HEK293 (cell line): ENCODE measurements around the gene FAM89B.

Experiments
- KLF7 ChIP-seq: fragments of 450-650 bp; formaldehyde crosslinking; IDR thresholded peaks from 2 replicates; pipeline ENCODE4 v1.5.1; 2016; ENCODE audit warnings: missing biosample characterization, missing genetic modification characterization, borderline replicate concordance
- OVOL3 ChIP-seq: fragments of 450-650 bp; formaldehyde crosslinking; IDR thresholded peaks from 2 replicates; pipeline ENCODE4 v1.5.1; 2016; ENCODE audit warnings: missing biosample characterization, missing genetic modification characterization
- PRDM2 ChIP-seq: fragments of 450-650 bp; formaldehyde crosslinking; IDR thresholded peaks from 2 replicates; pipeline ENCODE4 v1.5.1; 2016; ENCODE audit warnings: missing biosample characterization, missing genetic modification characterization, borderline replicate concordance
- SCRT1 ChIP-seq: fragments of 450-650 bp; formaldehyde crosslinking; IDR thresholded peaks from 2 replicates; pipeline ENCODE4 v1.5.1; 2016; ENCODE audit warnings: missing biosample characterization, missing genetic modification characterization, borderline replicate concordance
- SCRT2 ChIP-seq: fragments of 450-650 bp; formaldehyde crosslinking; IDR thresholded peaks from 2 replicates; pipeline ENCODE4 v1.5.1; 2016; ENCODE audit warnings: missing biosample characterization, missing genetic modification characterization
- ZBTB48 ChIP-seq: fragments of 450-650 bp; formaldehyde crosslinking; IDR thresholded peaks from 2 replicates; pipeline ENCODE4 v1.5.1; 2016; ENCODE audit warnings: missing biosample characterization, missing genetic modification characterization
- ZFP37 ChIP-seq: fragments of 450-650 bp; formaldehyde crosslinking; IDR thresholded peaks from 2 replicates; pipeline ENCODE4 v1.5.1; 2016; ENCODE audit warnings: missing biosample characterization, missing genetic modification characterization
- ZNF169 ChIP-seq: fragments of 450-650 bp; formaldehyde crosslinking; IDR thresholded peaks from 2 replicates; pipeline ENCODE4 v1.5.1; 2016; ENCODE audit warnings: missing biosample characterization, missing genetic modification characterization
- ZNF274 ChIP-seq, 2 experiments: fragments of 200-500 bp in 1 of 2; fragments of 450-650 bp in 1 of 2; sonication (Bioruptor generic) in 1 of 2; formaldehyde crosslinking in 1 of 2; IDR thresholded peaks; 2 replicates each; pipeline versions ENCODE4 v1.5.1 to v1.6.1; 2014 to 2016; ENCODE audit warnings: borderline replicate concordance in 1 of 2, inconsistent platforms in 1 of 2, low read length in 1 of 2, missing biosample characterization in 1 of 2, missing genetic modification characterization in 1 of 2
- ZNF280D ChIP-seq: fragments of 450-650 bp; formaldehyde crosslinking; IDR thresholded peaks from 2 replicates; pipeline ENCODE4 v1.5.1; 2016; ENCODE audit warnings: missing biosample characterization, missing genetic modification characterization
- ZNF302 ChIP-seq: fragments of 450-650 bp; formaldehyde crosslinking; IDR thresholded peaks from 2 replicates; pipeline ENCODE4 v1.5.1; 2016; ENCODE audit warnings: missing biosample characterization, missing genetic modification characterization, low read depth
- ZNF324 ChIP-seq: fragments of 450-650 bp; formaldehyde crosslinking; IDR thresholded peaks from 2 replicates; pipeline ENCODE4 v1.5.1; 2016; ENCODE audit warnings: missing biosample characterization, missing genetic modification characterization
- ZNF335 ChIP-seq: fragments of 450-650 bp; formaldehyde crosslinking; conservative IDR thresholded peaks from 2 replicates; pipeline ENCODE4 v1.5.1; 2016; ENCODE audit warnings: missing biosample characterization, missing genetic modification characterization
- ZNF362 ChIP-seq: fragments of 450-650 bp; formaldehyde crosslinking; IDR thresholded peaks from 2 replicates; pipeline ENCODE4 v1.5.1; 2016; ENCODE audit warnings: missing biosample characterization, missing genetic modification characterization
- ZNF416 ChIP-seq: fragments of 450-650 bp; formaldehyde crosslinking; IDR thresholded peaks from 2 replicates; pipeline ENCODE4 v1.5.1; 2016; ENCODE audit warnings: missing biosample characterization, missing genetic modification characterization
- ZNF426 ChIP-seq: fragments of 450-650 bp; formaldehyde crosslinking; IDR thresholded peaks from 2 replicates; pipeline ENCODE4 v1.5.1; 2017; ENCODE audit warnings: missing biosample characterization, missing genetic modification characterization, mild to moderate bottlenecking, inconsistent platforms, moderate library complexity
- ZNF561 ChIP-seq: fragments of 450-650 bp; IDR thresholded peaks from 2 replicates; pipeline ENCODE4 v1.5.1; 2018; ENCODE audit warnings: missing biosample characterization, missing genetic modification characterization, borderline replicate concordance
- ZNF654 ChIP-seq: fragments of 450-650 bp; formaldehyde crosslinking; IDR thresholded peaks from 2 replicates; pipeline ENCODE4 v1.5.1; 2016; ENCODE audit warnings: low read depth, missing biosample characterization, missing genetic modification characterization
- ZNF76 ChIP-seq: fragments of 450-650 bp; formaldehyde crosslinking; IDR thresholded peaks from 2 replicates; pipeline ENCODE4; 2016; ENCODE audit warnings: low read depth, missing biosample characterization, missing genetic modification characterization, borderline replicate concordance
- ZSCAN23 ChIP-seq: fragments of 450-650 bp; formaldehyde crosslinking; IDR thresholded peaks from 2 replicates; pipeline ENCODE4 v1.5.1; 2016; ENCODE audit warnings: missing biosample characterization, missing genetic modification characterization
- ZSCAN30 ChIP-seq: fragments of 450-650 bp; IDR thresholded peaks from 2 replicates; pipeline ENCODE4 v1.5.1; 2018; ENCODE audit warnings: missing biosample characterization, mild to moderate bottlenecking, missing genetic modification characterization, moderate library complexity
- TF ChIP-seq, protein P1 (sequence below): fragments of 450-650 bp; formaldehyde crosslinking; IDR thresholded peaks from 2 replicates; pipeline ENCODE4 v1.5.1; 2016; ENCODE audit warnings: missing biosample characterization, missing genetic modification characterization
- TF ChIP-seq, protein P2 (sequence below): fragments of 450-650 bp; formaldehyde crosslinking; IDR thresholded peaks from 2 replicates; pipeline ENCODE4 v1.5.1; 2017; ENCODE audit warnings: missing biosample characterization, missing genetic modification characterization

The FAM89B gene

GRCh38 chr11:65565624-65566453, 6.5 kb upstream of the FAM89B start (continued):
- no peak for TF ChIP-seq ZNF280D (tag by site-specific recombination)
- no peak for TF ChIP-seq PRDM2 (tag by site-specific recombination)
- TF ChIP-seq SCRT2 (tag by site-specific recombination), result peak; percentile 71
- TF ChIP-seq ZNF426 (tag by site-specific recombination), result no peak
- TF ChIP-seq ZBTB48 (tag by site-specific recombination), result no peak
- no peak for TF ChIP-seq ZNF416 (tag by site-specific recombination)
- no peak for TF ChIP-seq OVOL3
- no peak for TF ChIP-seq ZNF561
- no peak for TF ChIP-seq ZSCAN23 (tag by site-specific recombination)
- TF ChIP-seq ZNF362, result 0 out of 2 replicates have a peak, but pooled peaks have one; percentile 12
- TF ChIP-seq, protein P1, sequence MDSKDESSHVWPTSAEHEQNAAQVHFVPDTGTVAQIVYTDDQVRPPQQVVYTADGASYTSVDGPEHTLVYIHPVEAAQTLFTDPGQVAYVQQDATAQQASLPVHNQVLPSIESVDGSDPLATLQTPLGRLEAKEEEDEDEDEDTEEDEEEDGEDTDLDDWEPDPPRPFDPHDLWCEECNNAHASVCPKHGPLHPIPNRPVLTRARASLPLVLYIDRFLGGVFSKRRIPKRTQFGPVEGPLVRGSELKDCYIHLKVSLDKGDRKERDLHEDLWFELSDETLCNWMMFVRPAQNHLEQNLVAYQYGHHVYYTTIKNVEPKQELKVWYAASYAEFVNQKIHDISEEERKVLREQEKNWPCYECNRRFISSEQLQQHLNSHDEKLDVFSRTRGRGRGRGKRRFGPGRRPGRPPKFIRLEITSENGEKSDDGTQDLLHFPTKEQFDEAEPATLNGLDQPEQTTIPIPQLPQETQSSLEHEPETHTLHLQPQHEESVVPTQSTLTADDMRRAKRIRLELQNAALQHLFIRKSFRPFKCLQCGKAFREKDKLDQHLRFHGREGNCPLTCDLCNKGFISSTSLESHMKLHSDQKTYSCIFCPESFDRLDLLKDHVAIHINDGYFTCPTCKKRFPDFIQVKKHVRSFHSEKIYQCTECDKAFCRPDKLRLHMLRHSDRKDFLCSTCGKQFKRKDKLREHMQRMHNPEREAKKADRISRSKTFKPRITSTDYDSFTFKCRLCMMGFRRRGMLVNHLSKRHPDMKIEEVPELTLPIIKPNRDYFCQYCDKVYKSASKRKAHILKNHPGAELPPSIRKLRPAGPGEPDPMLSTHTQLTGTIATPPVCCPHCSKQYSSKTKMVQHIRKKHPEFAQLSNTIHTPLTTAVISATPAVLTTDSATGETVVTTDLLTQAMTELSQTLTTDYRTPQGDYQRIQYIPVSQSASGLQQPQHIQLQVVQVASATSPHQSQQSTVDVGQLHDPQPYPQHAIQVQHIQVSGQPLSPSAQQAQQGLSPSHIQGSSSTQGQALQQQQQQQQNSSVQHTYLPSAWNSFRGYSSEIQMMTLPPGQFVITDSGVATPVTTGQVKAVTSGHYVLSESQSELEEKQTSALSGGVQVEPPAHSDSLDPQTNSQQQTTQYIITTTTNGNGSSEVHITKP (tag by site-specific recombination), result peak; percentile 81
- TF ChIP-seq, protein P2, sequence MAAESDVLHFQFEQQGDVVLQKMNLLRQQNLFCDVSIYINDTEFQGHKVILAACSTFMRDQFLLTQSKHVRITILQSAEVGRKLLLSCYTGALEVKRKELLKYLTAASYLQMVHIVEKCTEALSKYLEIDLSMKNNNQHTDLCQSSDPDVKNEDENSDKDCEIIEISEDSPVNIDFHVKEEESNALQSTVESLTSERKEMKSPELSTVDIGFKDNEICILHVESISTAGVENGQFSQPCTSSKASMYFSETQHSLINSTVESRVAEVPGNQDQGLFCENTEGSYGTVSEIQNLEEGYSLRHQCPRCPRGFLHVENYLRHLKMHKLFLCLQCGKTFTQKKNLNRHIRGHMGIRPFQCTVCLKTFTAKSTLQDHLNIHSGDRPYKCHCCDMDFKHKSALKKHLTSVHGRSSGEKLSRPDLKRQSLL (tag by site-specific recombination), result peak; percentile 83
- TF ChIP-seq KLF7 (tag by site-specific recombination), result no peak
- TF ChIP-seq ZFP37 (tag by site-specific recombination), result no peak
- no peak for TF ChIP-seq ZNF169 (tag by site-specific recombination)
- no peak for TF ChIP-seq ZNF324 (tag by site-specific recombination)
- TF ChIP-seq ZNF302 (tag by site-specific recombination), result no peak
- no peak for TF ChIP-seq ZNF654 (tag by site-specific recombination)
- peak; percentile 60; the same call in 1 of the 2 replicates for TF ChIP-seq SCRT1
- no peak for TF ChIP-seq ZSCAN30 (tag by site-specific recombination)
- TF ChIP-seq ZNF274 (IDR thresholded peaks at IDR 0.05; ENCODE audit: low read length), result no peak
- TF ChIP-seq ZNF274 (tag by site-specific recombination; IDR thresholded peaks at IDR 0.05; ENCODE audit: borderline replicate concordance), result no peak
- no peak for TF ChIP-seq ZNF76 (tag by site-specific recombination)
- TF ChIP-seq ZNF335, result 0 out of 2 replicates have a peak, but pooled peaks have one; percentile 40
